ENCODE measurements around the gene CSF3R. TPM values are rescaled to one million over a fixed set of nuclear protein-coding genes. Genes with fewer than 3 reads are reported as not detected.

Gene CSF3R
- total RNA-seq, 1 experiment from 2014 or later, result not detected

DNA sequence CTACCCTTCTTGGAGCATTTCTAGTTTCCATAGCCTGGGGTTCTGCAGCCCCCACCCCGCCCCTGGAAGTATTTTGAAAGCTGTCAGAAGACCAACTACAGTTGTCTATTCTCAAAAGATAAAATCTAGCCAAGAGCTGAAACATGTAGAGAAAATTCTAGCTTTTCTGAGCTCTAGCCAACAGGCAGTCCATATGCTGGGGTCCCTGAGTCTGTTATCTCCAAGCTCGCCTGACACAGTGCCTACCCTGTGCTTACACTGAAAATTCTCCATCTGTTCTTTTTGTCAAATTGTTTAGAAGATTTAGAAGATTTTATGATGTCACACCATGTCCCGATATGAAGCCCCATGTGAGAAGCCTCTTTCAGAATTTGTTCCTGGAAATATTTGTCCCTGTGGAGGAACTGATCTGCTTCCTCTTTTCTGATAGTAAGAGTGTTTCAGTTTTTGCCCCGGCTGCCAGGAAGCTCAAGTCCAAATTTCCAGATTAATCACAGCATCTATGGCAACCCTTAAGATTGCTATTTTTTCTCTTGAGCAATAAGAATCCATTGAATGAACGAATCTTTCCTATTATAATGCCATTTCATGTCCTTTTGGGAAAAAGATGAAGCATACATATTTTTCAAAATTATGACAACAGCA, 23.7 kb upstream of the CSF3R start:
- Histone ChIP-seq H2BK5ac (ENCODE audit: insufficient read length, low read length) (no peak overlapping the region), H3K18ac (ENCODE audit: insufficient read length, low read depth, low read length) (no peak overlapping the region), H3K4ac (ENCODE audit: low read depth, low read length) (no peak overlapping the region), H2AFZ (ENCODE audit: low read length) (no peak overlapping the region), H2BK12ac (ENCODE audit: insufficient read length, low read depth, low read length) (no peak overlapping the region), H3K56ac (ENCODE audit: insufficient read length, low read depth, low read length) (no peak overlapping the region), H3T11ph (ENCODE audit: low read length) (no peak overlapping the region), H3K9me3 (ENCODE audit: control insufficient read depth, low read depth, low read length) (no peaks in the 10 kb centered on the region), H3K4me2 (ENCODE audit: insufficient read depth, insufficient read length, low read length) (no peak overlapping the region), H3K27me3 (ENCODE audit: insufficient read depth, low read length) (no peaks in the 10 kb centered on the region), H3K14ac (ENCODE audit: insufficient read depth, low read length) (no peak overlapping the region), H4K91ac (ENCODE audit: insufficient read length, low read depth, low read length) (no peak overlapping the region), H4K8ac (replicated peaks; ENCODE audit: insufficient read length, low read depth, low read length) (no peak overlapping the region), H3K79me2 (ENCODE audit: insufficient read depth, low read length) (no peaks in the 10 kb centered on the region), H4K20me1 (ENCODE audit: control insufficient read depth, insufficient read depth, insufficient read length) (no peaks in the 10 kb centered on the region), H3K23ac (ENCODE audit: insufficient read length, low read depth, low read length) (no peak overlapping the region), H3K9ac (ENCODE audit: extremely low read depth, insufficient read length, low read length) (no peak overlapping the region), H3K79me1 (ENCODE audit: insufficient read depth, low read depth, low read length, poor library complexity, severe bottlenecking) (no peaks in the 10 kb centered on the region), H2BK120ac (ENCODE audit: low read depth, low read length, poor library complexity, severe bottlenecking) (no peak overlapping the region), H2BK20ac (ENCODE audit: low read depth, low read length, poor library complexity, severe bottlenecking) (no peak overlapping the region), H2AK5ac (ENCODE audit: insufficient read length, low read length) (no peak overlapping the region), H4K5ac (ENCODE audit: insufficient read length, low read depth, low read length) (no peak overlapping the region), H3K4me1 (ENCODE audit: insufficient read depth, low read length) (no peaks in the 10 kb centered on the region), H3K23me2 (ENCODE audit: insufficient read length, low read depth, low read length, poor library complexity, severe bottlenecking) (no peaks in the 10 kb centered on the region), H3K27ac (ENCODE audit: insufficient read length, low read depth, low read length) (no peak overlapping the region), H2BK15ac (ENCODE audit: low read depth, low read length) (no peak overlapping the region)
- Mint-ChIP-seq H3K4me1 (peaks cover 7 to 11% of the 10 kb centered on the region in 2 experiments), H3K4me3 (no peak overlapping the region), H3K27ac (no peak overlapping the region; a peak in 1 of 7 replicates), H3K27me3 (ENCODE audit: low read depth) (peaks cover 11% of the 10 kb centered on the region), H3K36me3 (ENCODE audit: insufficient read depth in 1 of 3, low read depth in 3 of 3) (no peaks in the 10 kb centered on the region), H3K9me3 (no peaks in the 10 kb centered on the region)
- no peak for DNase-seq
- no CpG with 5 or more reads among the region's 5 CpGs for WGBS (ENCODE audit: extremely low coverage, insufficient read length, low lambda C conversion rate)
- TF ChIP-seq, protein P1, sequence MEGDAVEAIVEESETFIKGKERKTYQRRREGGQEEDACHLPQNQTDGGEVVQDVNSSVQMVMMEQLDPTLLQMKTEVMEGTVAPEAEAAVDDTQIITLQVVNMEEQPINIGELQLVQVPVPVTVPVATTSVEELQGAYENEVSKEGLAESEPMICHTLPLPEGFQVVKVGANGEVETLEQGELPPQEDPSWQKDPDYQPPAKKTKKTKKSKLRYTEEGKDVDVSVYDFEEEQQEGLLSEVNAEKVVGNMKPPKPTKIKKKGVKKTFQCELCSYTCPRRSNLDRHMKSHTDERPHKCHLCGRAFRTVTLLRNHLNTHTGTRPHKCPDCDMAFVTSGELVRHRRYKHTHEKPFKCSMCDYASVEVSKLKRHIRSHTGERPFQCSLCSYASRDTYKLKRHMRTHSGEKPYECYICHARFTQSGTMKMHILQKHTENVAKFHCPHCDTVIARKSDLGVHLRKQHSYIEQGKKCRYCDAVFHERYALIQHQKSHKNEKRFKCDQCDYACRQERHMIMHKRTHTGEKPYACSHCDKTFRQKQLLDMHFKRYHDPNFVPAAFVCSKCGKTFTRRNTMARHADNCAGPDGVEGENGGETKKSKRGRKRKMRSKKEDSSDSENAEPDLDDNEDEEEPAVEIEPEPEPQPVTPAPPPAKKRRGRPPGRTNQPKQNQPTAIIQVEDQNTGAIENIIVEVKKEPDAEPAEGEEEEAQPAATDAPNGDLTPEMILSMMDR (conservative IDR thresholded peaks at IDR 0.05), result no peak

Data from H9 (cell line).